Activated CD4-positive, CD25-positive, alpha-beta regulatory T cell treated with anti-CD3 and anti-CD28 coated beads, Interleukin-2, amount 50 U/mL, for 72 hours (primary cell): ENCODE data around the gene UBA3.

Experiments used
- DNase-seq: peaks from one replicate; pipeline ENCODE4 v3.0.0; 2021

UBA3 gene

DNA sequence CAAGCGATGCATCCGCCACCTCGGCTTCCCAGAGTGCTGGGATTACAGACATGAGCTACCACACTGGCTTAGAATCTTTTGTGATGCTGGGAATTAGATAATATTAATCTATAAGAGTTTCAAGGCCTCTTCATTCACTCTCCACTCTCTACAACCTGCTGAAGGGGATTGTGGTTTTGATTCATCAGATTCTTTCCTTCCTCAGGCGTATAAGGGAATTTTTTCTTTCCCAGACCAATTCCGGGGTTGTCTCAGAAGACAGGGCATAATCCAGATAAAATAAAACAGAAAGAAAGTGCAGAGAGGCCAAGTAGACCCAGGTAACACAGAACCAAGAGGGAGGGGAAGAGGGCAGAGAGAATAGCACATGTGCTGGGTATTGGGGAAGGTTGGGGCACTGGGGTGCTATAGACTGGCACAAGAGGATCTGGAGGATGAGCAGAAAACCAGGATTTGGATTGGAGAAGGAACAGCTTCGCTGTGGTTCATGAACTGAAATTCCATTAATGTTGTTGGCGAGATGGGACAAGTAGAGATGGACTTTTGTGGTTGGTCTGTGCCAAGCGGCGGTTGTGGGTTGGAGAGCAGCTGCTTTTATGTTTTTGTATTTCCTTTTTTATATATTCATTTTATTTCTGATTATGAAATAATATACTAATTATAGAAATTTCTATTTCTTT is 17.4 kb upstream of the UBA3 start:
- no peak for DNase-seq

DNA sequence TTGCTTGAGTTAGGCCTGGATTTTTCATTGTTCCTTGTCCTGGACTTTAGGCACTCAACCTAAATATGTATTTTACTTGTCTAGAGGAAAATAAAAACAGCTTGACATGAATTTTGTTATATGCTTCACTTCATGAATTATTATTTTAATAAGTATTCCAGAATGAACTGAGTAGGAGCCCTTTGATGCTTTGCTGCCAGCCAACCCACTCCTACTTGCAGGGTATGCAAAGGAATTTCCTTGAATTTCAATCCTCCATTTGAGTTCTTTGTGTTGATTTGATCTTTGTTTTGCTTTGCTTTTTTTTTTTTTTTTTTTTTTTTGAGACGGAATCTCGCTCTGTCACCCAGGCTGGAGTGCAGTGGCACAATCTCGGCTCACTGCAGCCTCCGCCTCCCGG is 16.1 kb upstream of the UBA3 start:
- DNase-seq: no peak

DNA sequence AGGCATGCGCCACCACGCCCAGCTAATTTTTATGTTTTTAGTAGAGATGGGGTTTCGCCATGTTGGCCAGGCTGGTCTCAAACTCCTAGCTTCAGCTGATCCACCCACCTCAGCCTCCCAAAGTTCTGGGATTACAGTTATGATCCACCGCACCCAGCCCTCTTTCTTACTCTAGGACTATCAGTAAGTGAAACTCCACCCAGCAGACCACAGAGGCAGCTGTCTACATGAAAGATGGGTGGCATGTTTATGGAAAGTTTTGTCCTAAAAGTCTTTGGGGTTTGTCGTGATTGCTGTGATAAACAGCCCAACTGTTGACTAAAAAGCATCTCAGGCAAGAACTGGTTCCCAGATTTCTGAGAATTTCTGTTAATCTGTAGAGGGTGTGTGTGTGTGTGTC is 15.5 kb upstream of the UBA3 start:
- DNase-seq: no peak

DNA sequence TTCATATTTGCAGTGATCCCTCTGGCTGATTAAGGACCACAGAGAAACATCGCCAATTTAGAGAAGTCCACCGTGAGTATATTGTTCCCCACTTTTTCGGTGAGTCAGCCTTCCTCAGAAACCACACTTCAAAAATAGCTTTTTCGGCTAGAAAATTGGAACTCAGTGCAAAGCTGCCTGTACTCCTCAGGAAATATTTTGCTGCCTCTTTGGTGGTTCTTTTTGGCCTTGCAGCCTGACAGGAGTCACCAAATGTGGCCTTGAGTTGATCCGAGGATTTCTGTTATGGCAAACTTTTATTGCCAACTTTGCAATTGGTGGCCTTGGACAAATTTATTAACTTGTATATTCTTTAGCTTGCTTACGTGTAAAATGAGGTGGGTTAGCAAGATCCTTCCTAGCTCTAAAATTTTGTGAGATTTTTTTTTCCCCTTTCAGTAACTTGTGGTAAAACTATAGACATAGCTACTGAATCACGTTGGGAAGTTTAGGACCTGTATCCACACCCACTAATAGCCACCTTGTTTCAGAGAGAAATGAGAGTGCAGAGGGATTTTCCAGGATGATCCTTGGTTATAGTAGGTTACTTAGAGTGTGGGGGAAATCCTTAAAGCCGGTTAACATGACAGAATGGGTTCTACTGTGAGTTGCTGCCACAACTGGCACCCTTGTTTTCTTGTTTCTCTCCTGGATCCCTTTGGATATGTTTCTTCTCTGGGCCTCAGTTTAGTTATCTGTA is 14.5 kb upstream of the UBA3 start:
- no peak for DNase-seq

DNA sequence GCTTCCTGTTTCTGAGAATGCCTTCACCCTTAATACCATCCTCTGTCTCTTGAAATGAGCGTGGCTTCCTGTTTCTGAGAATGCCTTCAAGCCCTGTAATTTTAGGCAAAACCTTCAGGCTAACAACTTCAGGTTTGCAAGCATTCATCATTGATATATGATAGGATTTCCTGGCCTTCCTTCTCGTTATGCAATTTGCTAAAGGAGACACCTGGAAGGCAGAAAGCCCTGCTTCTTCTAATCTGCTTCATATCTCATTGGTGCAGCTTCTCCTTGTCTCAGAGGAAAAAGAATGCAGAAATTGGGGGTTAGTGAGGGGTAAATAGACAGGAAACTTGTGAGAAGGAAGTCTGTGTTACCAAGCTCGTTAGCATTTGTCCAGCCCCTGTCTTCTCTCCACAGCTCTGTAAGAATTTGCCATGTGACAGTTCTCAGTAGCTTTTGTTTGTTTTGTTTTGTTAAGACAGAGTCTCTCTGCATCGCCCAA is 11.9 kb upstream of the UBA3 start:
- no peak for DNase-seq

DNA sequence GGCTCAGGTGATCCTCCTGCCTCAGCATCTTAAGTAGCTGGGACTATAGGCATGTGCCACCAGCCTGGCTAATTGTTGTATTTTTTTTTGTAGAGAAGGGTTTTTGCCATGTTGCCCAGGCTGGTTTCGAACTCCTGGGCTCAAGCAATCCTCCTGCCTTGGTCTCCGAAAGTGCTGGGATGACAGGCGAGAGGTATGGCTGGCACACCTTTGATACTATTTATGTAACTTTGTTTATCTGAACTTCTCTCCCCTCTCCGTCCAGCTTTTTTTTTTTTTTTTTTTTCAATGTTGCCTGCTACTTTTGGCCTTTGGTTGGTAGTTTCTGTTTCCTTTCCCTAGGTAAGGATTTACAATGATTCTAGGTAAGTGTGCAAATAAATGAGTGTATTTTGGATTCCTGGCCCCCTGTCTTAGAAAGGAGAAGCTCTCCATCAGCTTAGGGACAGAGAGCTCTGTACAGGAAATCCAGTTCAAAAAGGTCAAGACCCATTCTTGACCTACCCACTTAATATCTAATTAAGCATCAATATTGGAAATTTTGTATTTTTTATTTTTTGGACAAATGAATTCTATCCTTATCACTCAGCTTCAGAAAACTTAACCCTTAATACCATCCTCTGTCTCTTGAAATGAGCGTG is 11.3 kb upstream of the UBA3 start:
- DNase-seq: no peak

DNA sequence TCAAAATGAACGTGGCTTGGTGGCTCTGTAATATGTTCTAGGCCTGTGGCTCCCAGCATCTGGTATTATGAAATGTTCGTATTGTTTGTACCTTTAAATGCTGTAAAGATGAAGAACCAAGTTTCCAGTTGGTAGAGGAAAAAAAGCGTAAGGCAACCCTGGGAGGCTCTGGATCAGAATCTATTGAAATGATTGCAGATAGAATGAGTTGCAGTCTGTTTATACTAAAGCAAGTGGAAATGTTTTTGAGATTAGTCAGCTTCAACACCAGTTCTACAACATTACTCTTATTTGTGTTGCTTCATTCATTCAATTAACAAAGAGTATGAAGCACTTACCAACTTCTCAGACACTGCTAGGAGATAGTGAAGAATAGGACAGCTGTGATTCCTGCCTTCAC is 9.9 kb upstream of the UBA3 start:
- no peak for DNase-seq

DNA sequence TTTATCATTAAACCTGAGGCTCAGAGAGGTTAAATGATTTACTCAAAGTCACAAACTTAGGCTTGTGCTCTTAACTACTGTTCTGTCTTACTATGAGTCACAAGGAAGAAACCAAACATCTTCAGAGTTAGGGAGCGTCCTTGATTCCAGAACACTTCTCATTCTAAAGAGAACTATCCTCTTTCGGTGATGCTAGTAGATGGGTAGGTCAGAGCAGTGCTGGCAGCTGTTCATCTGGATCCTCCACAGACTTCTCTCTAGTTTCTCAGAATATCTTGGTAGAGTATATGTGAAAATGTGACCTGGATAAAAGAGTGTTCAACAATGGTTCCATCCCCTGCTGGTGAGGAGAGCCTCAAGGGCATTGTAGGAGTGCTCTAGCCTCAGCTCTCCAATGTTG is 7.9 kb upstream of the UBA3 start:
- no peak for DNase-seq

DNA sequence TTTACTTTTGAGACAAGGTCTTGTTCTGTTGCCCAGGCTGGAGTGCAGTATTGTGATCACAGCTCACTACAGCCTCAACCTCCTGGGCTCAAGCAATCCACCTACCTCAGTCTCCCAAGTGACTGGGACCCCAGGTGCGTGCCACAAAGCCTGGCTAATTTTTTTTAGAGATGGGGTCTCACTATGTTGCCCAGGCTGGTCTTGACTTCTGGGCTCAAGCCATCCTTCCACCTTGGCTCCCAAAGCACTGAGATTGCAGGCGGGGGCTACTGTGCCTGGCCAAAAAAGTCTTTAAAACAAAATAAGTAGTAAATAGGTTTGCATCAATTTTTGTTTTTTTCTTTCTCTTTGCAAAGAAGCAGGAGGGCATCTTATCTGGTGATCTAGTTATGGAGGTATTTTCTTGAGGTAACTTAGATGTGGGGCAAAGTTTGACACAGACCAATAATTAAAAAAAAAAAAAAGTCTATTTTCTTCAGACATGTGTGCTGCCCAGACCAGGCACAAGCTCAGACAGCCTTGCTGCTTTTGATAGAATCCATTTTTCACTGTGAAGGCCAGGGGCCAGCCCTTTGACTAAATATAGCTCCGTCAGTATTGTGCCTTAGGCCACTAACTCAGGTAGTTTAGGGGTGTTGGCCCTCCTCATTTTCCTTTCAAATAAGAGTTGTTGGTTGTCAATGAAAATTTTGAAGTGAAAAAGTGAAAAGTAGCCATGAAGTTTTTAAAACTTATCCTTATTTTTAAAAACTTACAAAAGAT is 7.0 kb upstream of the UBA3 start:
- no peak for DNase-seq

DNA sequence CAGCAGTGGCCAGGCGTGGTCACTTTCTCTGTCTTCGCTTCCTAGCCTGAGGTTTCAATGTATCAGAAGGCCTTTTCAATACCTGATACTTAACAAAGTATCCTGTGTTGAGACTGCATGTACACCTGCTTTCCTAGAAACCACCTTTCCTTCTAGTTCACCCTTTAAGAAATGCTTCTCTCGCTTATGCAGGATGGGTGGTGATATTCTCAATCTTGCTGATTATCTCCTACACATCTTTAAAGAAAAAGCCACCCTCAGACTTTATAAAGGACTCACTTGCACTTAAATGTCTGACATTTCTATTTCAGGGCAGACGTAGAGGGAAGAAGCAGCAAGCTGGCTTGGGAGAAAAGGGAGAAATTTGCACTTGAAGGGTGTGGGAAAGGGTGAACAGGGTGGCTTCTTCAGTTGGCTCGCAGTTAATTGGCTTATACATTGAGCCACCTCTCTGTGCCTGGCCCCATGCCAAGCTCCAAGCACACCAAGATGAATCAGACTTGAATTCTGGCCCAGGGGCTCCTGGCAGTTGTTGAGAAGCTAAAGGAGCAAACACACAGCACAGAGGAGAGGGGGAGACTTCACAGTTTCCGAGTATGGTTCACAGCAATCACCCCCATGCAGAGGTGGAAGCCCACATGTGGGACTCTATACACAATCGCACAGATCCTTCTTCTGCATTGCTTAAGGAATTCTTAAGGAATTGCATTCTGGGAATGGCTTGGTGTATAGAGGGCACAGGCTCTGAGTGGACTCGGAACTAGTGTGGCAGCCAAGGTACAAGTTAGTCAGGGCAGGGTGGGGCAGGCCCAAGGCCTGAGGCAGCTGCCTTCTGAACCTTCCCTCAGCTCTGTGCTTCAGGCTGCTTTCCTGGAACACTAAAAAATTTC is 5.9 kb upstream of the UBA3 start:
- peak; percentile 62 for DNase-seq

DNA sequence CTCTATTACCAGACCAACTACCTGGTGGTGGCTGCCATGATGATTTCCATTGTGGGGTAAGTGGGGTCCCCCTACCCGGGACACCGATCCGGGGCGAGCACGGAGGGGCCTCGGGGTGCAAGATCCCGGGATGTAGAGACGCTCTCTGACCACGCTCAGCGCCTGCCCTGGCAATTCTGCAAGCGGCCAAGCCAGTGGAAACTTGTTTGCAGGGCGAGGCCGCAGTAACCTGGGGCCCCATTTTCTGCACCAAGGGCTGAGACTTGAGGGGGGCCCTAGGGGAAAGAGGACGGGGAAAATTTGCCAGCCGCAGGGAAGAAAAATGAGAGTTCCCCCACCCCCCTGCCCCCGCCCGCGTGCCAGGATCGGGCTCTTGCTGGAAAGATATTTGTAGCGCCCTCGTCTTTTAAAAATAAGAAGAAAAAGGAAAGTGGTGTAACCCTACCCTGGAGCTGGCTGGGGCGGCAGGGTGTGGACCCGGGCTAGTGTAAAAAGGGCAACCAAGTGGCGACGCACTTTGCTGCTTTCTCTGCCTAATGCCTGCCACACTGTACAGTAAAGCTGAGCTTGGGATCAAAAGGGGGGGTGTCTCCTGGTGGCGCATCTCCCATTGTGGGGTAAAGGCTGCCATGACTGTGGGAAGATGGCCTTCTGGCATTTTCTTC is 5.1 kb upstream of the UBA3 start:
- peak; percentile 34 for DNase-seq

DNA sequence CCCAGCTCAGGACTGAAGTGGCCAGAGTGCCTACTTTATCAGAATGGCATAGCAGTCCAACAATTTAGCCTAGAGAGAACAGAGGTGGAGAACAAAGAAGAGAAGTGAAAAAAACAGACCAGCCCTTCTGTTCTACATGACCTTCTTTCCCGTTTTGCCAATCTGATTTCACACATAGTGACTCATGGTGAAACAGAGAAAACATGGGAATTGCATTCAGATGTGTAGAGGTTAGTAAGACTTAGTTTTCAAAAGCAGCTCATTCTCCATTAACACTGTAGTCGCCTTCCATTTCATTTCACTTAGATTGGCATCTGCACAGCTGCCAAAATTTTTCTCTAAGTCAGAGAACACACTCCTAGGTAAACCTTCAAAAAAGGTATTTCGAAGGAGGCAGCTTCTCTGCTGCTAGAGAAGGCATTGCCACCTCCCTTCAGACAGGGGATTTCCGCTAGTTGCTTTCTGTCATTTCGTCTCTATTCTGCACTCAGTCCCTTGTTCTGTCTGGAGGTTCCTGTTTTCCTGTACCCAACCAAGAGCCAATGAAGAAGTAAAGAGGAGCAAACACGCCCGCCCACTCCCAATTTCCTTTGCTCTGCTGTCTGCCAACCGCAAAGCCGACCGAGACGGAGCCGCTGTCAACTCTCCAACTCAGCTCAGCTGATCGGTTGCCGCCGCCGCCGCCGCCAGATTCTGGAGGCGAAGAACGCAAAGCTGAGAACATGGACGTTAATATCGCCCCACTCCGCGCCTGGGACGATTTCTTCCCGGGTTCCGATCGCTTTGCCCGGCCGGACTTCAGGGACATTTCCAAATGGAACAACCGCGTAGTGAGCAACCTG is 4.4 kb upstream of the UBA3 start, which contains the start of gene ARL6IP5:
TSS of gene ARL6IP5 (plus strand) at position 612 of the 842 bp plus-strand sequence. CDS start at position 723, 111 bp downstream.
- DNase-seq: peak; percentile 80

DNA sequence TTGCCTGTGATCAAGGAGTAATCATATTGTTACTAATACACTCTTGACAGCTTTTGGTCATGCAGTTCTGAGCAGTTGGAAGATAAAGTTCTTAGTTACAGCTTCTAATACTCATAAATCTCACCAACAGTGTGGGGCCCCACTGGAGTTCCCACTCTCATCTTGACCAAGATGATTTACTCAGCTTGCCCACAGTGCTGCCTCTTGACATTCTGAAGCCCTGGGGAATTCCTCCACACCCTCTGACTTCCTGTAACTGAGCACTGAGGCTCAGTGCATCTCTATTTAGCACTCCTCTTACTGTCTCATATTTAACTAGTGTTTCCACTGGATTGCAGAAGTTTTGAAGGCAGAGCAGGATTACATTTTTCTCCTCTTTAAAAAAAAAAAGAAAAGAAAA is 2.6 kb upstream of the UBA3 start:
- DNase-seq: peak; percentile 56

DNA sequence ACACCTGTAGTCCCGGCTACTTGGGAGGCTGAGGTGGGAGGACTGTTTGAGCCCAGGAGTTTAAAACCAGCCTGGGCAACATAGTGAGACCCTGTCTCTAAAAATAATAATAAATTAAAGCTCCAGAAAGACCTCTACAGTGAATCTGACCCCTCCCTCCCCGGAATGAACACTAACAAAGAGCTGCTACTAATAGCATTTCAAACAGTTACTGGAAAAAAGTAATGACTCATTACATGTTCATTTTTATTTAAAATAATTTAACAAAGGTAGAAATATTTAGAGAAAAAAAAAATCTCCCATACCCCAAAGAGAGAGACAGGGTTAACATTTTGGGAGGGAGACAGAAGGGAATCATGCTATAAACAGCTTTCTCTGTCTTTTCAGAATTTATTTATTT is 2.2 kb upstream of the UBA3 start:
- no peak for DNase-seq

DNA sequence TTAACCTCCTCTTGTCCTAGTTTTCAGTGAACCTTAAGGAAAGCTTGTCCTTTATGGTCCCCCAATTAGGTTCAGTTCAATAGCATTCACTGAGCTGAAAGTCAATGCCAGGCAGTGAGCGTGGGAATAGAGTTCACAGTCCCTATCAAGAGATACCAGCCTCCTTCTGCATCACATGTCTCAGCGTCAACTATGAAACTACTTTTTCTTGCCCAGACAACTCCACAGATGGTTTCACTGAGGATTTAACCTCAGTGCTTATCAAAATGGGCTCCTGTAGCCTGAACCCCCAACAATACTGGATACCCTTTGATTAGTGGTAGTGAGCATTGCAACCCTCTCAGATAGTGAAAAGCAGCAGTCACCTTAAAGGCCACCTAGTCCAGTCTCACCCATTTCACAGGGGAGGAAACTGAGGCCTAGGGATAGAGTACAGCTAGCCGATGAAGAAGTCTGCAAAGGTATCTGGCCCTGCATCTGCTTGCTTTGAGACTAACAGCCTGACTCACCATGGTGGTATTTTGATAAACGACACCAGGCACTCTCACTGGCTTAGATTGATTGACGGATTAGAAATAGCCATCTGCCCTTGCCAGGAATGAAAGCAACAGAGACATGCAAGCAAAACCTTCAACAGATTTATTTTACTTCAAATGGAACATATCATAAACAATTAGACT is 1.6 kb upstream of the UBA3 start:
- DNase-seq: no peak

DNA sequence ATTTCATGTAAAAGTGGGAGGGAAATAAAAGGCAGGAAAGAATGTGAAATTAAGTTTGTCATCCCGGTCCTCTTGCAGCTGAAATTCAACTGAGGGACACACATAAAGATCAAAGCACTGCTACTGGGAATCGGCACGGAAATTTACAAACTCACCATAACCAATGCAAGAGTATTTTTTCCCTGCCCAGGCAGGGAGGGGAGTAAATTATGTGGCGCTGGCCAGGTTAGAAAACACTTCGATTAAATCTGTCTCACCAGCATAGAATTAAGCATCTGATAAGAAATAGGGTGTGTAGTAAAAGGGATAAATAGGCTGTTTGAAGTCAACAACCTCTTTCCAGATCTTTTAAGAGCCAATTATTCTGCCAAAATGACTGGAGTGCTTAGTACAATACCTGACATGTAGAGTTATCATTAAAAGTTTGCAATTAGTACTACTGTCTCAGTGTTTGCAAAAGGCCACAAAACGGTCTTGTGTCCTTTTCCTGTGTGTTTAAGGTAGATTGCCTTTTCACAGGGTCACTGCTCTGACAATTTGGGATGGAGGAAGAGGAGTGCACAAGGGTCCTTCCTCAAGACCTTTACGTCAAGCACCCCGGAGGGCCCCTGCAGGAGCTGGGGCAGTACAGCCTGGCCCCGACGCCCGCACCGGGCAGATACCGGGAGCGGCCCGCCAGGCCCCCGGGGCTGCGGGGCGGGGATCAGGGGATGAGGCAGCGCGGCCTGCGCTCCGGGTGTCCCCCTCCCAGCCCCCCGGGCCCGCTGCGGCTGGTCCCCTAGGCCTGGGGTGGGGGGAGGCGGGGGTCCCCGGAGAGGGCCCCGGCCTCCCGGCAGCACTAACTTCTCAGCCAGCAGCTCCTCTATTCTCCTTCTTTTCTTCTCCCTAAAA is 651 bp downstream of the UBA3 start:
- peak; percentile 49 for DNase-seq

DNA sequence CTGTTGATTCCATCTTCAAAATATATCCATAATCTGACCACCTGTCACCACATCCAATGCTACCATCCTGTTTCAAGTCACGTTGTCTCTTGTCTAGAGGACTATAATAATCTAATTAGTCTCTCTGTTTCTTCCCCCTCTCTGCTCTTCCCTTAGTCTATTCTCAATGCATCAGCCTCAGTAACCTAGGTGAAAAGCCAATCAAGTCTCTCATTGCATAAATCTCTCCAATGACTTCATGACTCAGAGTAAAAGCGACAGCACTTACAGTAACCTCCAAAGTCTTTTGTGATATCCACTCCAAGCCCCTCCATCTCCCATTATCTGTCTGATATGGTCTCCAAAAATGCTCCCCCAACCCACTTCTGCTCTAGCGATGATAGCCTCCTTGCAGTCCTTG is 7.2 kb downstream of the UBA3 start:
- DNase-seq: no peak

DNA sequence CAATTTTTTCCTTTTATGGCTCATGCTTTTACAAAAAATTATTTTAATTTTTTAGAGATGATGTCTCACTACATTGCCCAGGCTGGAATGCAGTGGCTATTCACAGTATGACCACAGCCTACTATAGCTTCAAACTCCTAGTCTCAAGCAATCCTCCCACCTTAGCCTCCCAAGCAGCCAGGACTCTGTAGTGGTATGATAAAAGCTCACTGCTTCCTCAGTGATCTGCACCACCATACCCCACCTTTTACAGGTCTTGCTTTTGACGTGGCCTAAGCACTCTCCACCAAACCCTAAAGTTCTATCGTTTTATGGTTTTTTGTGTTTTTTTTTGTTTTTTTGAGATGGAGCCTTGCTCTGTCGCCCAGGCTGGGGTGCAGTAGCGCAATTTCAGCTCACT is 14.0 kb downstream of the UBA3 start:
- no peak for DNase-seq
